Upper lobe of left lung (tissue), 4 donors: Measurements from ENCODE around the gene ARID1B.

Experiments
- CTCF ChIP-seq, 6 experiments: fragments of 450-650 bp in 4 of 6; fragments of 200-600 bp in 2 of 6; sonication (generic) in 2 of 6; IDR thresholded peaks; one replicate each; pipeline ENCODE4 v1.5.1; 2016 to 2019; ENCODE audit warnings: antibody characterized with exemption in 6 of 6
- POLR2A ChIP-seq, 4 donors: fragments of 450-650 bp; IDR thresholded peaks; one replicate each; pipeline ENCODE4 v1.5.1; 2016 to 2017; ENCODE audit warnings: antibody characterized with exemption in 4 of 4, mild to moderate bottlenecking in 2 of 4

GRCh38 chr6:157083343-157083742, 306.2 kb downstream of the ARID1B start:
- TF ChIP-seq CTCF (IDR thresholded peaks at IDR 0.05): no peak
- no peak for TF ChIP-seq POLR2A (IDR thresholded peaks at IDR 0.05)
